Measurements from ENCODE around the gene OR51B5.

DNA sequence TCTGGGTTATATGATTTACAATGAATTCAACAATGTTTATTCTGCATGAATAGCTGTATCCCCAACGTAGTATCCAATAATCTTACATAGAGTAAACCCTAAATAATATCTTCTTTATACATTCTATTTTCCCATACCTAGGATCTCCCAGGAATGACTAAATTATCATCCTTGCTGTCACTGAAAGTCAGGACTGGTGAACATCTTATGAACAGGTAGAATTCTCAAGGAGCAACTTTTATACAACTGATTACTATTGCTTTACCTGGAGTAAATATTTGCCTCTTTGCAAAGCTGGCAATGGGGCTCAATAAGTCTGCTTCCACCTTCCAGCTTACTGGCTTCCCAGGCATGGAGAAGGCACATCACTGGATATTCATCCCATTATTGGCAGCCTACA, 7.9 kb upstream of the OR51B5 start, which contains the start of gene OR51B6:
- TF ChIP-seq, protein P1, sequence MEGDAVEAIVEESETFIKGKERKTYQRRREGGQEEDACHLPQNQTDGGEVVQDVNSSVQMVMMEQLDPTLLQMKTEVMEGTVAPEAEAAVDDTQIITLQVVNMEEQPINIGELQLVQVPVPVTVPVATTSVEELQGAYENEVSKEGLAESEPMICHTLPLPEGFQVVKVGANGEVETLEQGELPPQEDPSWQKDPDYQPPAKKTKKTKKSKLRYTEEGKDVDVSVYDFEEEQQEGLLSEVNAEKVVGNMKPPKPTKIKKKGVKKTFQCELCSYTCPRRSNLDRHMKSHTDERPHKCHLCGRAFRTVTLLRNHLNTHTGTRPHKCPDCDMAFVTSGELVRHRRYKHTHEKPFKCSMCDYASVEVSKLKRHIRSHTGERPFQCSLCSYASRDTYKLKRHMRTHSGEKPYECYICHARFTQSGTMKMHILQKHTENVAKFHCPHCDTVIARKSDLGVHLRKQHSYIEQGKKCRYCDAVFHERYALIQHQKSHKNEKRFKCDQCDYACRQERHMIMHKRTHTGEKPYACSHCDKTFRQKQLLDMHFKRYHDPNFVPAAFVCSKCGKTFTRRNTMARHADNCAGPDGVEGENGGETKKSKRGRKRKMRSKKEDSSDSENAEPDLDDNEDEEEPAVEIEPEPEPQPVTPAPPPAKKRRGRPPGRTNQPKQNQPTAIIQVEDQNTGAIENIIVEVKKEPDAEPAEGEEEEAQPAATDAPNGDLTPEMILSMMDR (optimal IDR thresholded peaks at IDR 0.05 in 1 of 3, IDR thresholded peaks at IDR 0.05 in 1 of 3, conservative IDR thresholded peaks at IDR 0.05 in 1 of 3; ENCODE audit: extremely low read depth in 1 of 3, insufficient read depth in 2 of 3, low read length in 3 of 3): no peak
- TF ChIP-seq EZH2 (IDR thresholded peaks at IDR 0.05; ENCODE audit: low read length): no peak
